ENCODE data around the gene SAMD4A.

The SAMD4A gene

DNA sequence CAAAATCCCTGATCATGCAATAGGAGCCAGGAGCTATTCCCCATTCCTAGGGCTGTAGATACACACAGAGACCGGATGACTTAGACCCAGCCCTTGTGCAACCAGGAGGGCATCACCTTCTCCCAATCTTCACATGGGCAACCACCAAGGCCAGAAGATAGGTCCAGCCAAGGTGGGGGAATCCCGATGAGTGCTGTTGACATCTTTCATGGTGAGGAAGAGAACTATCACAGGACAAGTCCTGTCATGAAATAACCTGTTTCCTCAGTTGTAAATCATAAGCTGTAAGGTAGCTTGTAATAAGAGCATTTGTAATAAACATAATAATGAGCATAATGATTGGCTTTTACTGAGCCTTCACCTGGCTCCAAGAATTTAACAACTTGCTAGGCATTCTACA lies 246.2 kb downstream of the SAMD4A start:
- no peak overlapping the region for H3K4me3 ChIP-seq (ENCODE audit: low read depth in 1 of 2, low read length in 1 of 2)
- H3K4me1 ChIP-seq (ENCODE audit: control insufficient read depth in 1 of 2, insufficient read depth in 1 of 2, low read depth in 1 of 2, low read length in 1 of 2) = no peaks in the 10 kb centered on the region
- no peaks in the 10 kb centered on the region for H3K27me3 ChIP-seq
- H3K36me3 ChIP-seq = no peaks in the 10 kb centered on the region
- H3K9me3 ChIP-seq = no peaks in the 10 kb centered on the region
- TF ChIP-seq, protein P1, sequence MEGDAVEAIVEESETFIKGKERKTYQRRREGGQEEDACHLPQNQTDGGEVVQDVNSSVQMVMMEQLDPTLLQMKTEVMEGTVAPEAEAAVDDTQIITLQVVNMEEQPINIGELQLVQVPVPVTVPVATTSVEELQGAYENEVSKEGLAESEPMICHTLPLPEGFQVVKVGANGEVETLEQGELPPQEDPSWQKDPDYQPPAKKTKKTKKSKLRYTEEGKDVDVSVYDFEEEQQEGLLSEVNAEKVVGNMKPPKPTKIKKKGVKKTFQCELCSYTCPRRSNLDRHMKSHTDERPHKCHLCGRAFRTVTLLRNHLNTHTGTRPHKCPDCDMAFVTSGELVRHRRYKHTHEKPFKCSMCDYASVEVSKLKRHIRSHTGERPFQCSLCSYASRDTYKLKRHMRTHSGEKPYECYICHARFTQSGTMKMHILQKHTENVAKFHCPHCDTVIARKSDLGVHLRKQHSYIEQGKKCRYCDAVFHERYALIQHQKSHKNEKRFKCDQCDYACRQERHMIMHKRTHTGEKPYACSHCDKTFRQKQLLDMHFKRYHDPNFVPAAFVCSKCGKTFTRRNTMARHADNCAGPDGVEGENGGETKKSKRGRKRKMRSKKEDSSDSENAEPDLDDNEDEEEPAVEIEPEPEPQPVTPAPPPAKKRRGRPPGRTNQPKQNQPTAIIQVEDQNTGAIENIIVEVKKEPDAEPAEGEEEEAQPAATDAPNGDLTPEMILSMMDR (IDR thresholded peaks at IDR 0.05) = no peak
- no peak overlapping the region for H3K27ac ChIP-seq

DNA sequence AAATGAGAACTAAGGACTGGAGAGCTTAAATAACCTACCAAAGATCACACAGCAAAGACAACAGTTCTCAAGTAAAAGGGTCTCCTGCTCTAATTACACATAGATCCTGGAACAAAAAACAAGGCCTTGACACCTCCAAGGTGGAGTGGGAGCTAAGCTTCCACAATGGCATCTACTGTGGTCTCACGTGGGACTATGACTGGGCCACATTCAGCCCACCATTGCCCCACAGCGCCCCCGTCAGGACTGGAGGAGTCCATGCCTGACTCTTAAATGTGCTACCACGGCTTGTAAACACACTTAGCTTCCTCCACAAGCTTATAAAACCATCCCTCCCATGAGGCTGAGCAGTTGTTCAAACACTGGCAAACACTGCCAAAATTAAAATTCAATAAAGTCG lies 247.1 kb downstream of the SAMD4A start:
- Histone ChIP-seq H3K36me3 (no peaks in the 10 kb centered on the region), H3K27me3 (no peaks in the 10 kb centered on the region), H3K9me3 (no peaks in the 10 kb centered on the region), H3K27ac (no peak overlapping the region), H3K4me1 (ENCODE audit: control insufficient read depth in 1 of 2, insufficient read depth in 1 of 2, low read depth in 1 of 2, low read length in 1 of 2) (no peaks in the 10 kb centered on the region), H3K4me3 (ENCODE audit: low read depth in 1 of 2, low read length in 1 of 2) (no peak overlapping the region)
- TF ChIP-seq, protein P1 (IDR thresholded peaks at IDR 0.05) = no peak

DNA sequence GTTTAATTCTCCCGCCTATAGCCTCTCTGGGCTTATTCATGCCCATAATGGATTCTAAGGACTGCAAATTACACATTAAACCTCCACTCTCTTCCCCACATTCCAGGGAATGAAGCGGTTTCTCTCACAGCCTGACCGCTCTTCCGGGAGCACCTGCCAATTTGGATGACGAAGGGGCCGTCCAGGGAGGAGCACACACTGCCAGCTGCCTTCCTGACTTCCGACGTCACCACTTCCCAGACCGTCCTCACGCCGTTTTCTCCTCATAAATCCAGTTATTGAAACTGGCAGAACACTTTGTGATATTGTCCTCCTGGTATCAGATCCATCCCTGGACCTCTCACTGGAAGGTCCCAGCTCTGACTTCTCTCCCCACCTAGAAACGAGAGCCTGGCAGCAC lies 248.1 kb downstream of the SAMD4A start:
- no peaks in the 10 kb centered on the region for H3K4me1 ChIP-seq (ENCODE audit: control insufficient read depth in 1 of 2, insufficient read depth in 1 of 2, low read depth in 1 of 2, low read length in 1 of 2)
- no peak overlapping the region for H3K27ac ChIP-seq
- H3K36me3 ChIP-seq = no peaks in the 10 kb centered on the region
- no peaks in the 10 kb centered on the region for H3K9me3 ChIP-seq
- TF ChIP-seq, protein P1 (IDR thresholded peaks at IDR 0.05) = no peak
- no peak overlapping the region for H3K4me3 ChIP-seq (ENCODE audit: low read depth in 1 of 2, low read length in 1 of 2)
- no peaks in the 10 kb centered on the region for H3K27me3 ChIP-seq

DNA sequence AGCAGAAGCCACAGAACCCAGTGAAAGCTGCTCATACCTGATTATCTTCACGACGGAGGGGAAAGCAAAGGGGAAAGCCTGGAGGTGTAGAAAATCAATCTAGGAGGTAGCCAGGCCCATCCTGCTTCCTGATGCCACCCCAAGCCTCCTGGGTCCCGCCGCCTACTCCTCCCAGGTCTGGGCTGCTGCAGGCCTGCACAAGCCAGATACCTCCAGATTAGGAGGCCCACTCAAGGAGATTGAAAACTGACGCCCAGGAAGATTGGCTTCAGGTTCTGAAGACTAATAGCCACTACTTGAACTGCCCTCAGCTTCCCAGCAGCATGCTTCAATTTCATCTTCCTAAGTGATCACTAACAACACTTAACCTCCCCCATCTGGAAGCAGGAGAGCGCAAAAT lies 248.6 kb downstream of the SAMD4A start:
- Histone ChIP-seq H3K4me3 (ENCODE audit: low read depth in 1 of 2, low read length in 1 of 2) (no peak overlapping the region), H3K9me3 (no peaks in the 10 kb centered on the region), H3K4me1 (ENCODE audit: control insufficient read depth in 1 of 2, insufficient read depth in 1 of 2, low read depth in 1 of 2, low read length in 1 of 2) (no peaks in the 10 kb centered on the region), H3K36me3 (no peaks in the 10 kb centered on the region), H3K27me3 (no peaks in the 10 kb centered on the region), H3K27ac (no peak overlapping the region)
- TF ChIP-seq, protein P1 (IDR thresholded peaks at IDR 0.05) = no peak

DNA sequence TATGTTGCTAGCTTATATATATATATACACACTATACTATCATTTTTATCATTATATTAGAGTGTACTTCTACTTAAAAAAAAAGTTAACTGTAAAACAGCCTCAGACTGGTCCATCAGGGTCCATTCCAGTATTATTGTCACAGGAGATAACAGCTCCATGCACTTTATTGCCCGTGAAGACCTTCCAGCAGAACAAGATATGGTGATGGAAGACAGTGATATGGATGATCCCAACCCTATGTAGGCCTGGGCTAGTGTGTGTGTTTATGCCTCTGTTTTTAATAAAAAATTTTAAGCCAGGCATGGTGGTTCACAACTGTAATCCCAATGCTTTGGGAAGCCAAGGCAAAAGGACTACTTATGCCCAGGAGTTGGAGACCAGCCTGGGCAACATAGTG lies 249.5 kb downstream of the SAMD4A start:
- Histone ChIP-seq H3K9me3 (no peaks in the 10 kb centered on the region), H3K4me3 (ENCODE audit: low read depth in 1 of 2, low read length in 1 of 2) (no peak overlapping the region), H3K27me3 (no peaks in the 10 kb centered on the region), H3K4me1 (ENCODE audit: control insufficient read depth in 1 of 2, insufficient read depth in 1 of 2, low read depth in 1 of 2, low read length in 1 of 2) (no peaks in the 10 kb centered on the region), H3K36me3 (no peaks in the 10 kb centered on the region), H3K27ac (no peak overlapping the region)
- TF ChIP-seq, protein P1 (IDR thresholded peaks at IDR 0.05) = no peak

DNA sequence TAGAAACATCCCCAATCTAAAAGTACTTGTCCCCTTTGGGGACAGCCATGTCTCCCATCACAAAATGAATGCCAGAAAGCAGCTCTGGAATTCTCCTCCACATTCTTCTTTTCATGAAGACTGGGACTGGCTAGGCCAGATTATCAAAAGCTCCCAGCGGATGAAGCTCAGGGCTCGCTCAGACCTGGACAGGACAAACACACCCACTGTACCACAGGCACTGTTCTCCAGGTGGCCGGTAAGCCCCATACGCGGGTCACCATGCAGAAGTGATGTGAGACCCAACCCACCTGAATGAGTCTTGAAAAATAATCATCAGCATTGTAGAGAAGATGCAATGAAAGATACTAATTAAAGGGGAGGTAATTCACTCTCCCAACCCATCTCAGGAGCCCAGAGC lies 250.6 kb downstream of the SAMD4A start:
- no peak overlapping the region for H3K27ac ChIP-seq
- H3K4me1 ChIP-seq (ENCODE audit: control insufficient read depth in 1 of 2, insufficient read depth in 1 of 2, low read depth in 1 of 2, low read length in 1 of 2) = no peaks in the 10 kb centered on the region
- TF ChIP-seq, protein P1 (IDR thresholded peaks at IDR 0.05) = no peak
- H3K27me3 ChIP-seq = no peaks in the 10 kb centered on the region
- H3K9me3 ChIP-seq = no peaks in the 10 kb centered on the region
- H3K36me3 ChIP-seq = no peaks in the 10 kb centered on the region
- H3K4me3 ChIP-seq (ENCODE audit: low read depth in 1 of 2, low read length in 1 of 2) = no peak overlapping the region
